M059J (cell line): ENCODE results near the gene RGS11. TPM values are rescaled to one million over a fixed set of nuclear protein-coding genes. Genes with fewer than 3 reads are reported as not detected.
"Not testable (repeated sequence)": the region's sequence is repeated elsewhere in the genome, so short reads cannot be mapped to it uniquely, and the experiment has no call there.

Source experiments
- DNase-seq: peaks from one replicate; pipeline ENCODE4 v3.0.0-alpha.2; 2012; ENCODE audit warnings: low read depth
- total RNA-seq: library from RNA; depleted of rRNA; stranded (reverse); fragments of >200 nt; shearing (Covaris generic); gene quantifications from 2 replicates; pipeline ENCODE4 v1.2.3, GENCODE V29; 2014; rRNA removed

RGS11 gene
- total RNA-seq, 1 experiment from 2014 or later, result not detected

DNA sequence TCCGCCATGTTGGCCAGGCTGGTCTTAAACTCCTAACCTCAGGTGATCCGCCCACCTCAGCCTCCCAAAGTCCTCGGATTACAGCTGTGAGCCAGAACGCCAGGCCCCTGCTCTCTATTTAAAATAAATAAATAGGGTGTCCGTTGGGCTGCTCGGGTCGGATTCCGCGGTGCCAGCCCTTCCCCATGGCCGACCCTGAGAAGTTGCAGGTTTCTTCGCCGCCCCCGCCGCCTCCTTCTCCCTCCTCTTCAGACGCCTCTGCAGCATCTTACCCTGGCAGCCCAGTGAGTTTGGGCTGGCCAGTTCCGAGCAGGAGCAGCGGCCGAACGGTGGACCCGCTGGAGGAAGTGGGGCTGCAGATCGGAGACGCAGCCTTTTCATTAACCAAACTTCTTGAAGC lies 44.8 kb downstream of the RGS11 start:
- no peak for DNase-seq

DNA sequence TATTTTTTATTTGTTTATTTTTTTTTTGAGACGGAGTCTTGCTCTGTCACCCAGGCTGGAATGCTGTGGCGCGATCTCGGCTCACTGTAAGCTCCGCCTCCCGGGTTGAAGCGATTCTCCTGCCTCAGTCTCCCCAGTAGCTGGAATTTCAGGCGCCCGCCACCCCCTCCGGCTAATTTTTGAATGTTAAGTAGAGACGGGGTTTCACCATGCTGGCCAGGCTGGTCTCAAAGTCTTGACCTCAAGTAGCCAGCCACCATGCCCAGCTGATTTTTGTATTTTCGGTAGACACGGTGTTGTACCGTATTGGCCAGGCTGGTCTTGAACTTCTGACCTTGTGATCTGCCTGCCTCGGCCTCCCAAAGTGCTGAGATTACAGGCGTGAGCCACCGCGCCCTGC lies 45.4 kb downstream of the RGS11 start:
- not testable (repeated sequence) for DNase-seq

- DNase-seq, result peak; percentile 10
Measured at GRCh38 chr16:229731-230281, 45.9 kb downstream of the RGS11 start.

- peak; percentile 85 for DNase-seq
Measured at GRCh38 chr16:228852-229730, 46.7 kb downstream of the RGS11 start, which contains the start of gene LUC7L. Gene LUC7L, minus strand, starts transcription at chr16:229449. Its CDS starts 110 bp downstream, at chr16:229339.

DNA sequence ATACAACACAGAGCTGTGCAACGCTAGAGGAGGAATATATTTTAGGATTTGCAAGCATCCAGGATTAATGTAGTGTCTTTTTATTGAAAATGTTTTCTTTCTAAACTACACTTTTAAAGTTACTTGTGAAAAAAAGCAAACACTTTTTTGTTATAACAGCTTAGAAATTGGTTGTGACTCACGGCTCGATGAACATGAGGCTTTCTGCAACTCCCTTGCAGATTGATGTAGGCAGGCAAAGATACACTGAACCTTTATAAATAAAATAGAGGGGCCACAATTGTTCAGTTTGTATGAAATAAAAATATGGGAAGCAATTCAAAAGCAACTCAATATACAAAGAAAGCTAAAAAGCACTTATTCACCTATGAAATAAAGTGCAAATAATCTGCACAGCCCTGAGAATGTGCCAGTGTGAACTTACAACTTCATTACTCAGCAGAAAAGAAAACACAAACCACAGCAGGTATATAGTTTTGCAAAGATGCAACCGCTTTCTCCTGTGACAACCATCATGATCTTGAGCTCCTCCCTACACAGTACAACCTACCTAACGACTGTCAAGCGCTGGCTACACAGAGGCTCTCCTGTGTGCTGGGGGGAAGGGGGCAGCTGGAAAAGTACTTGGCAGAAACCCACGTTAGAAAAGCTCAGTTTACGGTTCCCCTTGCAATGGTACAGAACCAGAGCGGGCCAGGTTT lies 47.4 kb downstream of the RGS11 start:
- peak; percentile 31 for DNase-seq

GRCh38 chr16:220021-220420 lies 55.7 kb downstream of the RGS11 start:
- no peak for DNase-seq

Other genes starting within 250 kb of the RGS11 start
- 8.3 and 11.2 TPM in 2 replicates for gene POLR3K, start 222.3 kb downstream of the RGS11 start, total RNA-seq
- gene SNRNP25, start 222.1 kb downstream of the RGS11 start, total RNA-seq, result 49.5 and 50.4 TPM in 2 replicates
- gene RHBDF1, start 203.3 kb downstream of the RGS11 start, total RNA-seq, result 4.9 and 11.9 TPM in 2 replicates
- 67.3 and 91.9 TPM in 2 replicates for gene MPG, start 197.7 kb downstream of the RGS11 start, total RNA-seq
- 5.3 and 6.9 TPM in 2 replicates for gene NPRL3, start 137.3 kb downstream of the RGS11 start, total RNA-seq
- not detected in 2 replicates for gene HBZ, start 123.3 kb downstream of the RGS11 start, total RNA-seq
- gene HBM, start 110.0 kb downstream of the RGS11 start, total RNA-seq, result not detected in 2 replicates
- gene HBA2, start 103.1 kb downstream of the RGS11 start, total RNA-seq, result 1.4 TPM in 1 of 2 replicates, not detected in the other
- gene HBA1, start 99.3 kb downstream of the RGS11 start, total RNA-seq, result not detected in 2 replicates
- not detected in 2 replicates for gene HBQ1, start 95.5 kb downstream of the RGS11 start, total RNA-seq
- gene LUC7L, start 46.5 kb downstream of the RGS11 start, total RNA-seq, result 15.0 and 15.8 TPM in 2 replicates
- gene FAM234A, start 41.1 kb downstream of the RGS11 start, total RNA-seq, result 166 and 215 TPM in 2 replicates
- gene ARHGDIG, start 4.6 kb upstream of the RGS11 start, total RNA-seq, result not detected in 2 replicates
- 0.25 TPM in 1 of 2 replicates, not detected in the other for gene PDIA2, start 7.2 kb upstream of the RGS11 start, total RNA-seq
- gene AXIN1, start 76.8 kb upstream of the RGS11 start, total RNA-seq, result 6.6 and 15.5 TPM in 2 replicates
- gene MRPL28, start 94.6 kb upstream of the RGS11 start, total RNA-seq, result 162 and 177 TPM in 2 replicates
- gene PGAP6, start 106.0 kb upstream of the RGS11 start, total RNA-seq, result 54.9 and 71.2 TPM in 2 replicates
- 92.0 and 101 TPM in 2 replicates for gene NME4, start 121.3 kb upstream of the RGS11 start, total RNA-seq
- 2.2 and 6.6 TPM in 2 replicates for gene DECR2, start 125.9 kb upstream of the RGS11 start, total RNA-seq
- gene RAB11FIP3, start 149.7 kb upstream of the RGS11 start, total RNA-seq, result 14.0 and 21.1 TPM in 2 replicates